ENCODE measurements around the gene ADAMTSL1.

The ADAMTSL1 gene

GRCh38 chr9:18893046-18893445 lies 419.1 kb downstream of the ADAMTSL1 start:
- DNase-seq (ENCODE audit: low read depth in 2 of 3, low spot score in 1 of 3): no peak

GRCh38 chr9:18893491-18893890 lies 419.5 kb downstream of the ADAMTSL1 start:
- DNase-seq (ENCODE audit: low read depth in 2 of 3, low spot score in 1 of 3): no peak

GRCh38 chr9:18896004-18896403 lies 422.1 kb downstream of the ADAMTSL1 start:
- no peak for DNase-seq (ENCODE audit: low read depth in 2 of 3, low spot score in 1 of 3)

- no peak for DNase-seq (ENCODE audit: low read depth in 2 of 3, low spot score in 1 of 3)
Measured at GRCh38 chr9:18896531-18897179, 422.7 kb downstream of the ADAMTSL1 start.

GRCh38 chr9:18903450-18903849 lies 429.5 kb downstream of the ADAMTSL1 start:
- no peak for DNase-seq (ENCODE audit: low read depth in 2 of 3, low spot score in 1 of 3)

- DNase-seq (ENCODE audit: low read depth in 2 of 3, low spot score in 1 of 3): no peak
Measured at GRCh38 chr9:18905028-18905882, 431.3 kb downstream of the ADAMTSL1 start.

- no peak for DNase-seq (ENCODE audit: low read depth in 2 of 3, low spot score in 1 of 3)
Measured at GRCh38 chr9:18905883-18906629, 432.1 kb downstream of the ADAMTSL1 start.

GRCh38 chr9:18906656-18907395 lies 432.9 kb downstream of the ADAMTSL1 start:
- no peak for DNase-seq (ENCODE audit: low read depth in 2 of 3, low spot score in 1 of 3)

GRCh38 chr9:18907927-18908625 lies 434.1 kb downstream of the ADAMTSL1 start:
- DNase-seq (ENCODE audit: low read depth in 2 of 3, low spot score in 1 of 3): no peak

- DNase-seq (ENCODE audit: low read depth in 2 of 3, low spot score in 1 of 3): no peak
Measured at GRCh38 chr9:18909140-18910018, 435.4 kb downstream of the ADAMTSL1 start.

- no peak for DNase-seq (ENCODE audit: low read depth in 2 of 3, low spot score in 1 of 3)
Measured at GRCh38 chr9:18910435-18910834, 436.5 kb downstream of the ADAMTSL1 start.

- DNase-seq (ENCODE audit: low read depth in 2 of 3, low spot score in 1 of 3): no peak
Measured at GRCh38 chr9:18910916-18911315, 437.0 kb downstream of the ADAMTSL1 start.

- no peak for DNase-seq (ENCODE audit: low read depth in 2 of 3, low spot score in 1 of 3)
Measured at GRCh38 chr9:18911714-18912342, 437.9 kb downstream of the ADAMTSL1 start.

- no peak for DNase-seq (ENCODE audit: low read depth in 2 of 3, low spot score in 1 of 3)
Measured at GRCh38 chr9:18920141-18921084, 446.5 kb downstream of the ADAMTSL1 start.

- DNase-seq (ENCODE audit: low read depth in 2 of 3, low spot score in 1 of 3): no peak
Measured at GRCh38 chr9:18921366-18922075, 447.6 kb downstream of the ADAMTSL1 start.

GRCh38 chr9:18922161-18922885 lies 448.4 kb downstream of the ADAMTSL1 start:
- DNase-seq (ENCODE audit: low read depth in 2 of 3, low spot score in 1 of 3): no peak

GRCh38 chr9:18923167-18923566 lies 449.2 kb downstream of the ADAMTSL1 start:
- DNase-seq (ENCODE audit: low read depth in 2 of 3, low spot score in 1 of 3): no peak

Measured in stimulated activated CD4-positive, alpha-beta T cell treated with anti-CD3 and anti-CD28 coated beads, Interleukin-12 subunit alpha, Interleukin-12 subunit beta, amount 100 ng/mL, for 48 hours (primary cell).